ENCODE data around the gene ANKRD39.

DNA sequence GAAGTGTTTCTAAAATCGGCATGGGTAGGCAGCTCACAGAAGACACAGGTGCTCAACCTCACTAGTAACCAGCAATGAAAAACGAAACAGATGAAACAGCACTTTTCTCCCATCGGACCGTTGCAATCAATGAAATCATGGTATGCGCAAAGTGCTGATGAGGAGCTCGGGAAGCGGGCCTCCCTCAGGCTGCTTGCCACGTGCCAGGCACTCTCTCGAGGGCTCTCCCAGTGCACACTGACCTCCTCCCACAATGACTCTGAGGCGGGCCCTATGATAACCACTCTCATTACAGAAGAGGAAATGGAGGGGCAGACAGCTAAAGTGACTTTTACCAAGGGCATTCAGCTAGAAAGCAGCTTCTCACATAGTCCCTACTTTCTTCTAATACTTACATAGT is 10.2 kb downstream of the ANKRD39 start:
- TF ChIP-seq, protein P1, sequence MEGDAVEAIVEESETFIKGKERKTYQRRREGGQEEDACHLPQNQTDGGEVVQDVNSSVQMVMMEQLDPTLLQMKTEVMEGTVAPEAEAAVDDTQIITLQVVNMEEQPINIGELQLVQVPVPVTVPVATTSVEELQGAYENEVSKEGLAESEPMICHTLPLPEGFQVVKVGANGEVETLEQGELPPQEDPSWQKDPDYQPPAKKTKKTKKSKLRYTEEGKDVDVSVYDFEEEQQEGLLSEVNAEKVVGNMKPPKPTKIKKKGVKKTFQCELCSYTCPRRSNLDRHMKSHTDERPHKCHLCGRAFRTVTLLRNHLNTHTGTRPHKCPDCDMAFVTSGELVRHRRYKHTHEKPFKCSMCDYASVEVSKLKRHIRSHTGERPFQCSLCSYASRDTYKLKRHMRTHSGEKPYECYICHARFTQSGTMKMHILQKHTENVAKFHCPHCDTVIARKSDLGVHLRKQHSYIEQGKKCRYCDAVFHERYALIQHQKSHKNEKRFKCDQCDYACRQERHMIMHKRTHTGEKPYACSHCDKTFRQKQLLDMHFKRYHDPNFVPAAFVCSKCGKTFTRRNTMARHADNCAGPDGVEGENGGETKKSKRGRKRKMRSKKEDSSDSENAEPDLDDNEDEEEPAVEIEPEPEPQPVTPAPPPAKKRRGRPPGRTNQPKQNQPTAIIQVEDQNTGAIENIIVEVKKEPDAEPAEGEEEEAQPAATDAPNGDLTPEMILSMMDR (conservative IDR thresholded peaks at IDR 0.05; ENCODE audit: low read depth, low read length) = no peak
- no peak for TF ChIP-seq EZH2phosphoT487 (IDR thresholded peaks at IDR 0.05; ENCODE audit: borderline replicate concordance, low read length)

All from PC-3 (cell line).